Epidermal melanocyte (primary cell): ENCODE measurements around the gene PHEX.

Experiments used
- DNase-seq: peaks from one replicate; pipeline ENCODE4 v3.0.0; 2011; ENCODE audit warnings: low spot score; ENCODE audit not compliant: insufficient read length

Gene PHEX

DNA sequence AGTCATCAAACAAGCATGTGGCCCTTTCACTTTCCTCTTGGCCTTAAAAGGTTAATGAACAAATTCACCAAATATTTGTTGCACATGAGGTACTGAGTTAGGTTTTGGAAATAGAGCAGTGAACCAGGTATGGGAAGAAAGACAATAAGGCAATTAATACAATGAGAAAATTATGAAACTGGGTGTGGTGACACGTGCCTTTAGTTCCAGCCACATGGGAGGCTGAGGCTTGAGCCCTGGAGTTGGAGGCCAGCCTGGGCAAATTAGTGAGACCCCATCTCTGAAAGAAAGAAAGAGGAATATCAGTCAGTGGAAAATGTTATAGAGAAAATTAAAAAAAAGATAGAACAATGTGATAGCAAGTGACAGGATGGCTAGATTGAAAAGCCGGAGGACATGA lies 8.1 kb downstream of the PHEX start:
- DNase-seq = no peak

- DNase-seq = no peak
Observed at GRCh38 chrX:22041907-22042530, 9.9 kb downstream of the PHEX start.

DNA sequence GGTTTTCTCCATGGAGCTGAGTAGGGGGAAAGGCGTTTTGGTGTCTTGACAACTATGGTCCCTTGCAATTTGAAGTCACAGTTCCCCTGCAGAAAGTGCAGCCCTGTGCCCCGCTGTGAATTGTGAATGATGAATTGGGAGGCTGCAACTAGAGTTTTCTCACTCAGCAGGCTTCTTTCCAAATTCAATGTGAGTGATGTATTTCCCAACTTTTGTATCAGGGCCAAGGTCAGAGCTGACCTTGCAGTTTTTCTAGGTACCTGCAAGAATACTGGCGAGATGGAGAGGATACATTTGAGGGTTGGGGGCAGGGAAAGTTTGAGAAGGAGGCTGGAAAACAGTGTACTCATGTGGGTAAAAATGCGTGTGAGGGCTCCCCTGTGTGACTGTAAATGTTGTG lies 11.7 kb downstream of the PHEX start:
- DNase-seq = no peak

DNA sequence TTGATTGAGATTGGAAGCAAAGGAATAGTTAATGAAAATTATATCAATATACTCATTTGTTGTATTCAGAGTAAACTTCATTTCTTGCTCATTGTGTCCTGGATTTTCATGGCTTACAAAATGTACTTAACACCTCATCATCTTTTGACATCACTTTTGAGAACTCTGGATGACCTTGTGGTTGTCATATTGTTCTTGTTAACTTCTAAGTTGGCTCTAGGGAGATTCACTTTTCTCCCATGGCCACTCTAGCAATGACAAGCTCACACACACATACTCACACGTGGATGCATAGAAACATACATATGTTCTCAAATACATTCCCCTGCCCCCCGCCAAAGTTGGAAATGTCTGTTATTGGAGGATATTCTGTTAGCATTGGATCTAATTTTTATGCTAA lies 15.3 kb downstream of the PHEX start:
- DNase-seq = no peak

DNA sequence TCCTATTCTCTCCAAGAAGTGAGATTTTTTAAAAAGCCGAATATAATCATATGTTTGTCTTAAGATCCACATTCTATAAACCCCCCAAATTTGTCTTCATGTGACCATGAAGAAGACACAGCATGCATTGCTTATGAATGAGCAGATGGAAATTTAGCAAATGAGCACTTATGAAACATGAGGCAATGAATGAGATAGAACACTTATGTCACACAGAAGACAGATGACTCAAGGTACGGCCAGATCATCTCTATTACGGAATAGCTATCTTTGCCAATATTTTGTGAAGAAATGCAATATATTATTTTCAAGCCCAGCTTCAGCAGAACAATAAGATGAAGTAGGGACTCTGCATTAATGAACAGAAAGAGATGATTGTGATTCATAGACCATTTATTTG lies 21.4 kb downstream of the PHEX start:
- DNase-seq = no peak

GRCh38 chrX:22056235-22056634 lies 24.1 kb downstream of the PHEX start:
- DNase-seq = no peak

- no peak for DNase-seq
Observed at GRCh38 chrX:22057667-22058066, 25.5 kb downstream of the PHEX start.

DNA sequence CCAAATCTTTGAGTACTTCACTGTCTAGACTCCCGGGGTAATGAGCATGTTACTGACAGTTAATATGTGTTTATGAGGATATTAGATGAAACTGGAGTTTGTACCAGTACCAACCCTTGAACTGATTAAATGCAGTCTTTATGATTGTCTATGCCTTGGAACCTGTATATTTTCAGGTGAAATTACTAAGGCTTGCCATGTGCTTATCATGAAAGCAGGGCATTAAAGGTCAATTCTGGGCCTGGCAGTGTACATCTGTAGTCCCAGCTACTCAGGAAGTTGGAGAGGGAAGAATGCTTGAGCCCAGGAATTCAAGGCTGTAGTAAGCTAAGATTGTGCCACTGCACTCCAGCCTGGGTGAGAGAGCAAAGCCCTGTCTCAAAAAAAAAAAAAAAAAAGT lies 27.6 kb downstream of the PHEX start:
- no peak for DNase-seq

DNA sequence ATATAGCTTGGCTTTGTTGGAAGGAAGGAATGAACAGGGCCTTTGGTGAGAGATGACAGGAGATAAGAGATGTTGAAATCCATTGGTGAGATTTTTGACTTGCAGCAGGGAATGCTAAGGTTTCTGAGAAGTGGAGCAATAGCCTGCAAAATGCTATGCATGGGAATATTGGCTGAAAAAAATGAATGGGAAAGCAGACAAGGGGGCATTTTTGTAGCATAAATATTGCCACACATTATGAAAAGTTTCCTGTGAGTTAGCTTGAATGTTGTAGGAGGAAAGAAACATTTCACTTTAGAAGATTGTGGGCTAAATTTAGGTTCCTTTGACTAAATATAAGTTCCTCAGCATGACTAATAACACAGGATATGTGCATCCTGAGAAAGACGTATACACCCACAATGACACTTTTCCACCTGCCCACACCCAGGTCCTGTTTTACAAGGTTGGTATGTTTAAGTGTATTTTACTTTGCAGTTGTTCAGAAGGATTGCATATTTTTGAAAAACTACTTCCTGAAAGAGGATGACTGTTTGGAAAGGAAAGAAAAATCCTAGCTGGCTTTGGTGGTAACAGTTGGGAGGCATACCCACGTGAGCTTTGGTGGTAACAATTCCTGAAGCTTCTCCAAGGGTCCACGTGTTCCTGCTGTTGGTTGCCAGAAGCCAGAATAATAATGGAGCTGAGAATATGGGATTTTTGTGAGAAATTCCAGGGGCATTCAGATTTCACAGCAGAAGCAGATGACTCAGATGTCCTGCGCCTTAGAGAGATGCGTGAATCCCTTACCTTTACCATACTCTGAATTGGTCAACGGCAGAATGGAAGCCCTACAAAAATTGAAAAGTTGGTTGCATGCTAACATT lies 28.5 kb downstream of the PHEX start:
- DNase-seq = no peak

DNA sequence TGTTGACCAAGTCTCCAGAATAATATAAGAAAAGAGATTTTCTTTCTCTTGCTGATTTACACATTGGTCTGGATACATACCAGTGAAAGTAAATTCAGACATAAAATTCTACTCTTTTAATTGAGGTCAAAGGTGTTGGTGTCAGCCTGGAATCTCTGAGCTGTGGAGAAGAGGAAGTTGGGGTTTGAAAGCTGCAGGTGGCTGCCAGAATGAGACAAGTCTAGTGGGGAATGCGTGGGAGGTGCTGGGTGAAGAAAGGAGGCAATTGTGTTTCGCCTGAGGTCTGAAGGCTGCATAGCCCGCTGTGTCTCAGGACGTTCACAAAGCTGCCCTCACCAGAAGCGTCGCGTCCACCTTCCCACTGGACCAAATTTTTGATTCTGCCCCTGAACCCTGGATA lies 31.2 kb downstream of the PHEX start:
- DNase-seq = no peak

DNA sequence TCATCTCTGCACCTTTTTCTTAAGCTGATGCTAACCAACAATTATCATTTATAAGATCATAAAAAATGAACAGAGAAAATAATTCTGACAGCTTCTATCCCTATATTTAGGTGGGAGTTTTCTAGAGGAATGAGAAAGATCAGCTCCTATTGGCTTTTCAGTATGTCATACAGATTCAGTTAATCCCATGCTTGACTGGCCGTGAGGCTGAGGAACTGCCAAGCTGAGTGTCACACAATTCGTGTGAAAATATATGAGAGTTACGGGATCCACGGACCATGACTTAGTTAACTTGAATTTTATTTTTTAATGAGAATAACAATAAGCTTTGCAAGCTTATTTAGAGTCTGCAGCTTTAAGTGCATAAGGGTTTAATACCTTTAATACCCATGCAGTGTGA lies 37.5 kb downstream of the PHEX start:
- no peak for DNase-seq

- no peak for DNase-seq
Observed at GRCh38 chrX:22073928-22074327, 41.8 kb downstream of the PHEX start.

- DNase-seq = no peak
Observed at GRCh38 chrX:22078117-22078516, 46.0 kb downstream of the PHEX start.

DNA sequence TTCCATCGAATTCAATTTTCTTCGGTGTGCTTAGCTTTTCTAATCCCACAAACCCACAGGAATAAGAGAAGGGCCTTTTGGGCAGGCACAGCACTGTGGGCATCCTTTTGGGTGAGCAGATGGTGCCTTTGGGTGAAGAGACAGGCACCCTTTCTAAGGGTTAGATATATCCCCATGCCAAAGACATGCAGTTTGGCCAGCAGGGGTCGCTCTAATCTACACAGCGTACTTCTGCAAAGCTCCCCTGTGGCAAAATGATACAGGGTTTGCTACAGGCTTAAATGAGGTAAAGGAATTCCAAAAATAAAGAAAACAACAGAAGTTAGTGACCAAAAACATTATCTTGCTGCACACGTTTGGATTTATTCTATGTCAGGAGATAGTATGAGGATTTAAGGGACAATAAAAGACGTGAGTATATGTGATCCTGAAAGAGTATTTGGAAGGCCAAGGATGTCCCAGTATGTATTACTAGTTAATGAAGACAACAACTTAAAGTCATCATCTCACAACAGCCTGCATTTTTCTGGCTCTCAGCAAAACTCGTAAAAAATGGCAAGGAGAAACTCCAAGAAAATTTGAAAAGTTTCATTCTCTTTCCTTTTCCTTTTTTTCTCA lies 49.5 kb downstream of the PHEX start:
- DNase-seq = no peak

DNA sequence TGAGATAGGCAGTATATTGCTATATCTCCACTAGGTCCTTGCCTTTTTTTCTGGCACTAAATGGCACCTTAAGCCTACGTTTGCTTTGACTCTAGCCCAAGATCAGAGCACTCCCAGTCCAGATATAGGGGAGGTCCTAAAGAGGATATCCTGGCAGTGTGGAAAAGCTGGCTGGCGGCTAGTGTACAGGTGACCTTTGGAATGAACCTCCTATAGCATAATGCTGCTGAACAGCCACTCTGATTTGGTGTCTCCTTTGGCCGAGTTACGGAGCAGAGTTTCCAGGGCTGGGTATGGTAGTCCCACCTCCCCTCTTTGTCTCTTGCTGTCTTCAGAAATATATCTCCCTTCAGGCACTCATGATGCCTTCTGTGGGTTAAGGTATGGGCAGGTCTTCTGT lies 53.9 kb downstream of the PHEX start:
- no peak for DNase-seq

DNA sequence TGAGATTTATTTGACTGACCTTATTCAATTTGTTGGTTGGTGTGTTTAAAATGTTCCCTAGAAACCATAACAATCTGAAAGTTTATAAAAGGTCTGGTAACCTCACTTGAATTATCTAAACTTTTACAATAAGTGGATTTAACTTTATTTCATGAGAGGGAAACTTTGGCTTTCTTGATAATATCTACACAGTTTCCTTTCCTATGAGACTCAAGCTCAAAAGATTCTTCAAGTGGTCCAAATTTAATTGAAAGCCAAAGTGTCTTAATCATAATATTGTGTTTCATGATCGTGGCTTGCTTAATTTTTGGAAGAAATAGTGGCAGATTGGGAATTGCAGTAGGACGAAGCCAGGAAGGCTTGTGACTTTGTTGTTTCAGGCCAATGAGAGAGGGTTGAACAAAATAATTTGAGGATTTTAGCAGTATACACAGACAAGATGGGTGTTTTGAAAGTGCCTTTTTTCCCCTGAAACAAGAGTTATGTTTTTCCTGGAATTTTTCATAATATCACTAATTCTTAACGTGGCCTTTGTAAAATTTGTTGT lies 55.0 kb downstream of the PHEX start:
- no peak for DNase-seq

- DNase-seq = no peak
Observed at GRCh38 chrX:22088326-22088725, 56.2 kb downstream of the PHEX start.

GRCh38 chrX:22090181-22090580 lies 58.1 kb downstream of the PHEX start:
- DNase-seq = no peak

- no peak for DNase-seq
Observed at GRCh38 chrX:22093550-22093949, 61.4 kb downstream of the PHEX start.

DNA sequence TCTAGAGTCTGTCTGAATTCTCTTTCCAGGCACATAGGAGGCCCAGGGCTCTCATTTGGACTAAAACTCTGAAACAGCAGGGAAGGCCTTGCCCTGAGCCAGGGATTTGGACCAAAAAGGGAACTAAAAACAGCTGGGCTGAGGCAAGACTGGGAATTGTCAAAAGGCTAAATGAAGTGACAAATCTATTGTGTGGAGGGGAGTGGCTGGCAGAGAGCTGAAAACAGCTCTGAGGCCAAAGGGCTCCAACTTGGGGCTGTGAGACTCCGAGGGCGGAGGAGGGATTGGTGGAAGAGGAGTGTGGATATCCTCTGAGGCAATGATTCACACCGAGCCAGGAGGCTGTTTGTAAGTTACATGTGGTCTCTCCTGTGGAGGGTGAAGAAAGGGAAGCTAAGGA lies 63.2 kb downstream of the PHEX start:
- DNase-seq = no peak

DNA sequence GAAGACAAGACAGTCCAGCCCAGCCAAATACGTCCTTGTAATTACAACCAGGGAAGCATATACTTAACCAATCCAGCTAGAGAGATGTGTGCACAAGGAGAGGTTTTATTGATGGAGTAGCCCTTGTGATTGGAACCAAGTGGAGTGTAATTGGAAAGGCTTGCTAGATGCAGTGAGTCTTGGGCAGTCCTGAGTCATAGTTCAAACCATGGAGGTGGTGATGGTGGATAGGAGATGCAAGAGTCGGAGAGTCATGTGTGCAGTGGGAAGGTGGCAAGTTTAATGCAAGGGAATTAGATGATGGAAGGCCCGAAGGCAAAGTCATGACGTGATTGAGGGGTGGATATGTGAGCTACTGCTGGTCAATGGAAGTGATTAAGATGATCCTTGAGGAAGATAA lies 63.7 kb downstream of the PHEX start:
- DNase-seq = no peak

DNA sequence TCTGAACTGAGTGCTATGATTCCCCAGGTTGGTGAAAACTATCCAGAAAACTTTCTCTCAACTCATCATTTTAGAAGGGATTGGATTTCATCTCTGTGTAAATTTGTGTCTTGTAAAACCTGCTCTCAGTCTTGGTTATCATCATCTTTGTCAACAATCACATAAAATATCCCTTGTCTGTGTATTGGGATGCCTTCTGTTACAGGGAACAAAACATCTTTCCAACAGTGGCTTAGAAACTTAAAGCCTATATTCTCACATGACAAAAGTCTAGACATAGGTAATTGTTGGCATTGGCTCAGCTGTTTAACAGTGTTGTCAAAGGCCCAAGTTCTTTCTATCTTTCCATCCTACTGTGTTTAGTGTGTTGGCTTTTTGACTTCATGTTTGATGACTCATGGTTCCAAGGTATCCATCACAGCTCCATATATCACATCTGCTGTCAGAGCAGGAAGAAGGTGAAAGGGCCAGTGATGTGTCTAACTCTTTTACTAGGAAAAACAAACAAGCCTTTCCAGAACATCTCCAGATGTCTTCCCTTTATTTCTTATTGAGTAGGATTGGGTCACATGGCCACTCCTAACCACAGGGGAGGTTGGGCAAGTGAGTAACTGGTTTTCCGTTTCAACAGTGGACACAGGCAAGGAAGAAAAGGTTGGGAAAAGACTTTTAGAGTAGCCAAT lies 65.0 kb downstream of the PHEX start:
- DNase-seq = no peak
